Fibroblast of skin of back (primary cell): ENCODE results near the gene CEP170B. TPM values are rescaled to one million over a fixed set of nuclear protein-coding genes. Genes with fewer than 3 reads are reported as not detected.
A peak's percentile ranks its signal among the peaks of the same experiment; 100 is the strongest.
"Not testable (repeated sequence)": the region's sequence is repeated elsewhere in the genome, so short reads cannot be mapped to it uniquely, and the experiment has no call there.

ENCODE experiments used
- DNase-seq: peaks from one replicate; pipeline ENCODE4 v3.0.0-alpha.2; 2013
- polyA plus RNA-seq, 2 experiments: library from polyadenylated mRNA; unstranded; fragments of 120-200 nt; gene quantifications; one replicate each; pipeline ENCODE4 v1.2.1, GENCODE V29; 2013; ENCODE audit not compliant: insufficient read length in 2 of 2

Gene CEP170B
- polyA plus RNA-seq (2013, experiment 1 of 2; ENCODE audit: insufficient read length), result 27.8 TPM
- polyA plus RNA-seq (2013, experiment 2 of 2; ENCODE audit: insufficient read length), result 21.6 TPM

DNA sequence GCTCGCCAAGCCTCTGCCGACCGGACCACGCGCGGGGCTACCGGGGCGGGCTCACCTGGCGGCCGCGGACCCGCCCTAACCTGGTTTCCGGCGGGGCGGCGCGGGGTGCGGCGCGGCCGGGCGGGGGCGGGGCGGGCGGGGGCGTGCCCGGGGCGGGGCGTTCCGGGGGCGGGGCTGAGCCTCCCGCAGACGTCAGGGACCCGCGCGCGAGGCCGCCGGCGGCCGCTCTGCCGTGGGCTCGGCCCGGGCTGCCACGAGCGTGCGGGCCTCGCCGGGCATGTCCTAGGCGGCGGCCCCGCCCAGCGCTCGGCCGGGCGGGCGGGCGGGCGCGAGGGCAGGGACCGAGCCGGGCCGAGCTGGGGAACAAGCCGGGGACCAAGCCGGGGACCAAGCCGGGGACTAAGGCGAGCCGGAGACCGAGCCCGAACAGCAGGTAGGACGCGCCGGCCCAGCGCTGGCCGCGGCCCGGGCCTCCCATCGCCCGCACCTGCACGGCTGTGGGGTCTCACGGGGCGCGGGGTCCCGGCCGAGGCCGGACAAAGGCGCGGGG lies at the start of gene CEP170B:
Gene CEP170B (plus strand): TSS at position 188 of the 550 bp plus-strand sequence. CDS start 3,183 bp downstream, outside the sequence.
- DNase-seq, result peak; percentile 43

DNA sequence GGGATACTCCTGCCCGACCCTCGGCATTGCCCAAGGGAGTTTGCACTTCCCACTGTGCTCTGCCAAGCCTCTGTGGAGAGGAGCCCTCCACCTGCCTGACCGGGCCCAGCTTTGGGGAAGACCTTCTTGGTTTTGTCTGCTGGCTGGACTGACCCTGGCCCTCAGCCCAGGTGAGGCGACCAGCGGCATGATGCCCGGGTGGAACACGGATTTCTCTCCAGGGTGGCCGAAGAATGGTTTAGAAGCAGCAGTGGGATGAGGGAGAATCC lies 48.5 kb upstream of the CEP170B start:
- no peak for DNase-seq

DNA sequence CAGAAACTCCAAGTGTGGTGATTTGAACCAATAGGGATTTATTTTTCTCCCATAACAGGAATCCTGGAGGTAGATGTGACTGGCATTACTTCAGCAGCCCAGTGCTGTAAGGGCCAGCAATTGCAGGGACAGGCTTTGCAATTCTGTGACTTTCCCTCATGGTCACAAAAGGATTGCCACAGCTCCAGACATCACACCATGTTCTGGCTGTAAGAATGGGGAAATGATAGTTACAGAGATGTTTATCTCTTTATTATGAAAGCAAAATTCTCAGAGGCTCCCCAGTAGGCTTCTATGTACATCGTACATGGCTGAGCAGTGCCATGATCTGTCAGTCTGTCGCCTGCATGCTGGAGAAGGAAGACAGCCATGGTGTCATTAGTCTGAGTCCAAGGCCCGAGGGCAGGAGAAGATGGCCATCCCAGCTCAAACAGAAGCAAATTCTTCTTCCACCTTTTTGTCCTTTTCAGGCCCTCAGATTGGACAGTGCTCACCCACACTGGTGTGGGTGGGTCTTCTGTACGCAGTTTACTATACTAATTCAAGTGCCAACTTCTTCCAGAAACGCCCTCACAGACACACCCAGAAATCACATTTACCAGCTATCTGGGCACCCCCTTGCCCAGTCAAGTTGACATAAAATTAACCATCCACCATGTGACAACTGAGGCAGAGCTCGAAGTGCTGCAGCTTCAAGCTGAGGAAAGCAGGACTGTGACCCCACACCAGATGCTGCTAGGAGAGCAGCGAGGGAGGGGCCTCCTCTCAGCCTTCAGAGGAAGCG lies 46.9 kb upstream of the CEP170B start:
- no peak for DNase-seq

DNA sequence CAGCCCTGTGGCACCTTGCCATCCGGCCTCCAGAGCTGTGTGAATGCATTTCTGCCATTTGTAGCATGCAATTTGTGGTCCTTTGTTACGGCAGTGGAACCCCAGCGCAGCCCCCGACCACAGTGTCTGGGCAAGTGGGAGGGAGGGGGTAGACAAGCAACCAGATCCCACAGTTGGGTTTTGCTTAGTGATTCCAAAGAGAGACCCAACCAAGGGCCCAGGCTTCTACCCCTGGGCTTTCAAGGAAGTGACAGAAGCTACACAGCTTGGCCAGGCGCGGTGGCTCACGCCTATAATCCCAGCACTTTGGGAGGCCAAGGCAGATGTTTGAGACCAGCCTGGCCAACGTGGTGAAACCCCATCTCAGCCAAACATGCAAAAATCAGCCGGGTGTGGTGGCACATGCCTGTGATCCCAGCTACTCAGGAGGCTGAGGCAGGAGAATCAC lies 46.3 kb upstream of the CEP170B start:
- DNase-seq, result no peak

DNA sequence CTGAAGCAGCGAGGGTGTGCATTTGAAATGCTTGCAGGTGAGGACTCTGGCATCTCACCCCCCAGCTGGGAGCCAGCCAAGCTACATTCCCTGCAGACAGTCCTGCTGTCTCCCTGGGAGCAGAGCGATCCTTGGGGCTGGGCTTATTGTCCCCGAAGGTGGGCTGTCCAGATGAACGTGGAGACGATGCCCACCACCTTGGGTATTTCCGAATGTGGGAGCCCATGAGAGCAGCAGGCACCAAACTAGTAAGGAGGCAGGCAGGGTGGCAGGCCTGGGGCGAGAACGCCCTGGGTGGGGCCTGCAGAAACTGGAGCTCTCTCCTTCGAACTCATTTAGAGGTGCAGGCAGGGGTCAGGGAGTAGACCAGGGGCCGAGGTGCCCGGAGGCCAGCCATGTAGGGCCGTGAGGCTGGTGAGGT lies 45.7 kb upstream of the CEP170B start:
- DNase-seq, result no peak

DNA sequence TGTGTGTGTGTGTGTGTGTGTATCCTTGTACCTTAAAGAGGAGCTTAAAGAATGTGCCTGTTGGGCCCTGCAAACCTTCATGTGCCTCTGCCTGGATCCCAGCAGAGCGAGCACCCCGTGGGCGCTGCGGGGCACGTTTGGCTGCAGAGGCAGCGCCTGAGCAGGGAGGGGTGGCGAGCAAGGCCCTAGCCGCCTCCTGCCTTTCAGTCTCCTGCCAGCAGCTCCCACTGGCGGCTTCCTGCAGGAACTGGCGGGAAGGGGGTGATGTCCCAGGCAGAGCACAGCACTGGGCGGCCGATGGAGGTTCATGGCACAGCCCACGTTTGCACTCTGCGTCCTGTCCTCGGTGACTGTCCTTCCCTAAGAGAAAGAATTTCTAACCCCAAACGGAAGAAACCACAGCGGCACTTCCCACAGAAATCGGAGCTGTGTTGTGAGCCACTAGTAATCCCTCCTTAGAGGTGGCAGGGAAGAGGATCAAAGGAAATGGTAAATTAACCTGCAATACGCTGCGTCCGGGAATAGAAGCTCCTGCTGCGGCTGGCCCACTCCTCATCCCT lies 44.3 kb upstream of the CEP170B start:
- peak; percentile 77 for DNase-seq

DNA sequence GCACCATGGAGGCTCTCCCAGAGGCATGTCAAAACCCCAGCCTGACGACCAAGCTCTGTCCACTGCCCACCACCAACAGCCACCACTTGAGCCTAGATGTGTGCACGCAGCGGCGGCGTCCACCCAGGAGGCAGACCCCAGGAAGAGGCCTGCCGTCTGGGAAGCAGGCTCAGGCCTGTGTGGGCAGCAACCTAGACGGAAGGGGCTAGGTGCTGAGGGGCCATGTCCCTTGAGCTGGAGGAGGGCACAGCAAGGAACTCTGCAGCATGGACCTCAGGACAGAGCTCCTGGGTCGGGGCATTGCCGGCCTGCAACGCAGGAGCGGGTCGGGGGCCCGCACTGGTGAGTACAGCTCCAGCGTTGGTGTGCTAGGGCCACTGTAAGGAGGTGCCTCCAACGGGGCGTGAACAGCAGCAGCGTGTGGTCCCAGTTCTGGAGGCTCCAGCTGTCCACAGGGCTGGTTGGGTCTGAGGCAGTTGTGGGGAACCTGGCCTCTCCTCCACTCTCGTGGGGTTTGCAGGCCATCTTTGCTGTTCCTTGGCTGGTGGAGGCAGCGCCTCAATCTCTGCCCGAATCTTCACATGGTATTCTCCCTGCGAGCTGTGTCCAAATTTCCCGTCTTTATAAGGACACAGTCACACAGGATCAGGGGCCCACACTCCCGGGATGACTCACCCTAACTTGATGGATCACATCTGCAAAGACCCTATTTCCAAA lies 43.7 kb upstream of the CEP170B start:
- no peak for DNase-seq

DNA sequence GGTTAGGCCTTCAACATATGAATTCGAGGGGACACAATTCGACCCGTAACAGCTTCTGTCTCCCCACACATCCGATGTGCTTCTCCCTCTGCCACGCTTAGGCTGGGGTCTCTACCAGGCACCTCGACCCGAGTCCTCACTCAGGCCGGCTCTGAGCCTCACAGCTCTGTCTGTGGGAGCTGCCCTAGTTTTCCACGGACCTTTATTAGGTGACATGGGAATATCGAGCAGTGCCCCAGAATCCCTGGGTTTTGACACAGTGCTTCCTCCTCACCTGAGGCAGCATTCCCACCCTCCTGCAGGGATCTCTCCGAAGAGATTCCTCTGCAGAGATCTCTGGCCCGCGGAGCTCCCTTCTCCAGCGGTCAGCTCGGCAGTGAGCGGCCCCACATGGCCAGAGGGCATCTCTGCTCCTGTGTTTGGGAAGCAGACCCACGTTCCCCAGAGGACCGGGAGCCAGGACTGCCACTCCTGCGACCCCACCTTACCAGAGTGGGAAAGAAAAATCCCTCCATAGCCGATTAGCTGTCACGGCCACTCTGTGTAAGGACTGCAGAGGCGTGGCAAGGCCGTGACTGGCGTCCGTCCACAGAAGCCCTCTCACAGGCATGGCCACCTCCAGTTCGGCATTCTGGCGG lies 43.0 kb upstream of the CEP170B start:
- DNase-seq, result no peak

GRCh38 chr14:104822821-104823615 lies 42.0 kb upstream of the CEP170B start:
- no peak for DNase-seq

- DNase-seq, result no peak
These were observed 40.6 kb upstream of the CEP170B start for GRCh38 chr14:104824353-104824997.

GRCh38 chr14:104826189-104826860 lies 38.7 kb upstream of the CEP170B start:
- peak; percentile 76 for DNase-seq

GRCh38 chr14:104826861-104827176 lies 38.2 kb upstream of the CEP170B start:
- DNase-seq, result no peak

DNA sequence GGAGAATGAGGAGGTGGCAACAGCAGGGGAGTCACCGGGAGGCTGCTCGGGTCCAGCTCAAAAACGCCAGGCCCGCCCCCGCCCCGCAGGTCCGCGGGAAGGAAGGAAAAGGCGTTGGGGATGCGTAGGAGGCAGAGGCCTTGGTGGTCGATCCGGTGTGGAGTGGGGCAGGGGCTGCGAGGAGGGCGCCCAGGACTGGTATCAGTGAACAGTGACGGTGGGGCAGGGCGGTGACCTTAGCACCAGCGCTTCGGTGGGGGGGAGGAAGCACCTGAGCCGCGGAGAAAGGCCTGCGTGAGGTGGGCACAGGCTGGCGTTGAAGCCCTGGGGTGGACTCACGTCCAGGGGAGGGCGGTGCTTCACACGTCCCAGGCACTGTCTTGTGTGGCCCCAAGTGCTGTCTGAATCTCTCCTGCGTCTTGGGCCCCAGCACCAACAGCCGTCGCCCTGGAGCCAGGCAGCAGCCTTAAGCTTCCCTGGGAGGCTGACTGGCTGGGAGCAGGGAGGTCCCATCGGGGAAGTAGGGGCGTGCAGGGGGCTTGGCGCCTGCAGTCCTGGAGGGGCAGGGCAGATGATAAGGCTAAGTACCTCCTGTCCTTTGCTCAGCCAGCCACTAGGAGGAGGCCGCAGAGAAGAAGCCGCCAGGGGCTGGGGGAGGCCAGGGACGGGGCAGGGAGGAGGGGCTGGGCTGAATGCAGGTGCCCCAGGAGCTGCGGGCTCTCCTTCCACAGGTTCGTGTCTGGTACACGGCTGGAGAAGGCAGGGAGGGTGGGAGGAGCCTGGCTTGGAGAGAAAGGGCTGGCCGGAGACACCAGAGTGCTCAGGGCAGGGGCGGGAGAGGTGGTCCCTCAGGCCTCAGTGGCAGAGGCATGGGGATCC lies 37.7 kb upstream of the CEP170B start:
- DNase-seq, result peak; percentile 50

DNA sequence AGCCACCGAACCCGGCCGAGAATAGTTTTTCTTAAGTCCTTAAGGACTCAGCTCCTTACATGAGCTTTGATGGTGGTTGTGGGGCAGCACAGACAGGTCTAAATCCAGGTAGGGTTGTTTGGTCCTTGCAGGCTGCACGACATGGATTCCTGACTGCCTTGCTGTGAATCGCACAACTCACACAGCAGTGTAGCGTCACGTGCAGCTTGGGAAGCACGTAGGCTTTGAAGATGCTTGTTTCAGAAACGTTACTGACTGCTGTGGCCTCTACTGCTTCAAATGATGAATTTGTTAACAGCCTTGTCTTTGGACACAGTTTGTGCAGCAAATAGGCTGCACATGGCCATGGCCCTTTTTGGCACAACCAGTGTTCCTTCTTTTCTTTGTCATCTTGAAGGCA lies 34.3 kb upstream of the CEP170B start:
- no peak for DNase-seq

DNA sequence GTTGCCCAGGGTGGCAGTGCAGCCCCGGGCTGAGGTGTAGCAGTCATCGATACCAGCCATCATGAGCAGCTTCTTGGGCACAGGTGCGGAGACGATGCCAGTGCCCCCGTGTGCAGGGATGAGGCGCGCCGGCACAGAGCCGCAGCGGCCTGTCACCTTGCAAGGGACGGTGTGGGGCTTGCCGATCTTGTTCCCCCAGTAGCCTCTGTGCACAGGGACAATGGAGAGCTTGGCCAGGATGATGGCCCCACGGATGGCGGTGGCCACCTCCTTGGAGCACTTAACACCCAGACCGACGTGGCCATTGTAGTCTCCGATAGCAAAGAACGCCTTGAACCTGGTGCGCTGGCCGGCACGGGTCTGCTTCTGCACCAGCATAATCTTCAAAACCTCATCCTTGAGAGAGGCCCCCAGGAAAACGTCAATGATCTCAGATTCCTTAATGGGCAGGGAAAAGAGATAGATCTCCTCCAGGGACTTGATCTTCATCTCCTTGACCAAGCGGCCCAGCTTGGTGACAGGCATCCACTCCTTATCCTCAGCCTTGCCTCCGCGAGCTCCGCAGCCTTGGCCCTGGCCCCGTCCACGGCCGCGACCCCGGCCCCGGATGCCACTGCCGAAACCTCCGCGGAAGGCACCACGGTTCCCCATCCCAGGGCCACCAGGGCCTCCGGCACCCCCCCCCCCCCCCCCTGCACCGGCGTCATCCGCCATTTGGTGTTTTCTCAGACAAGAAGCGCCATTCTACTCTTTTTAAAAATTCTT lies 28.7 kb upstream of the CEP170B start:
- not testable (repeated sequence) for DNase-seq

DNA sequence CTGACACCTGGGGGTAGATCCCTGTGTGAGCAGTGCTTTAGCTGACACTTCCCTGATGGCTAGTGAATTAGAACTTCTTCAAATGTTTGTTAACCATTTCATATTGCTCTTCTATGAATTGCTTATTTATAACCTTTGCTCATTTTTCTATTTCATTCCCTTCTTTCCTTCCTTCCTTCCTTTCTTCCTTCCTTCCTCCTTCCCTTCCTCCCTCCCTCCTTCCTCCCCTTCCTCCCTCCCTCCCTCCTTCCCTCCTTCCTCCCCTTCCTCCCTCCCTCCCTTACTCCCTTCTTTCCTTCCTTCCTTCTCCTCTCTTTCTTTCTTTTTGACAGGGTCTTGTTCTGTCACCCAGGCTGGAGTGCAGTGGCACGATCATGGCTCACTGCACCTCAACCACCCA lies 23.3 kb upstream of the CEP170B start:
- DNase-seq, result no peak

- no peak for DNase-seq
These were observed 22.1 kb upstream of the CEP170B start for GRCh38 chr14:104843006-104843405.

DNA sequence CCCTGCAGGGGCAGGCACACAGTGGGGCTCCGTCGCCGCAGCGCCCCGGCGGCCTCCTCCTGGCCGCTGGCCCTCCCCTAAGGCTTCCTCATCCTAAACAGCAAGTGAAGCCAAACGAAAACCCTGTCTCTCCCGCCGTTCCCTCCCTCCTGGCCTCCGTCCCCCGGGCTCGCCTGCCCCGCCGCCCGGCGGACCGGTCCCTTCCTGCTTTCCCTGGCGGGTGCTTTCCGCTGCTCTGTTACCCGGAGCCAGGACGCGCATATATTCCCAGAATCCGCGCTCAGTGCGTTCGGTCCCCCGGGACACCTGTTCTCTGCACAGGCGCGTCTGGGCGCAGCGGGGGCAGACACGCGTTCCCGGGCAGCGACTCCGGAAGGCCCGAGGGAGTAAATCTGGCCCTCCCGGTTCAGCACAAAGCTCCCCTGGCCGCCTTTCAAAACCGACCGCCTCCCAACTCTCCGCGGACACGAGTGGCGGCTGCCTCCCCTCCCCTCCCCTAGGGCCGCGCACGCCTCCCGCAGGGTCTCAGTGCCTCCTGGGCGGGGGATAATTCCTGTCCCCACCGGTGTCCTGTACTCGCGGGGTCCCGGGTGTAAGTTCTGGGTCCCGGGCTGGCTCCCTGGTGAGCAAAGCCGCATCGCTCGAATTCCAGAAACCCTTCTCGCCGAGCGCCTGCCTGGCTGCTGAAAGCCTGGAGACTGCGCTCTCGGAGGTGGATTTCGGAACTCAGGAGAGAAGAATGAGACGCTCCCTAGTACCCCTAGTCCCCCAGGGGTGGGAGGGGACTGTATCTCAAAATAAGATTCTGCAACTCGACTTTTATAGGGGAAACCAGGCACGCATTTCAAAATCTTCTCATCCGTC lies 21.4 kb upstream of the CEP170B start:
- peak; percentile 23 for DNase-seq
